ENCODE measurements around the gene DCAF10. TPM values are rescaled to one million over a fixed set of nuclear protein-coding genes. Genes with fewer than 3 reads are reported as not detected.
A peak's percentile ranks its signal among the peaks of the same experiment; 100 is the strongest.

Gene DCAF10
- total and polyA plus RNA-seq, 2 of the 13 experiments (the other 11 are each of a cell fraction or from before 2014, with no cell fraction given) = 9.2 to 20.3 TPM

DNA sequence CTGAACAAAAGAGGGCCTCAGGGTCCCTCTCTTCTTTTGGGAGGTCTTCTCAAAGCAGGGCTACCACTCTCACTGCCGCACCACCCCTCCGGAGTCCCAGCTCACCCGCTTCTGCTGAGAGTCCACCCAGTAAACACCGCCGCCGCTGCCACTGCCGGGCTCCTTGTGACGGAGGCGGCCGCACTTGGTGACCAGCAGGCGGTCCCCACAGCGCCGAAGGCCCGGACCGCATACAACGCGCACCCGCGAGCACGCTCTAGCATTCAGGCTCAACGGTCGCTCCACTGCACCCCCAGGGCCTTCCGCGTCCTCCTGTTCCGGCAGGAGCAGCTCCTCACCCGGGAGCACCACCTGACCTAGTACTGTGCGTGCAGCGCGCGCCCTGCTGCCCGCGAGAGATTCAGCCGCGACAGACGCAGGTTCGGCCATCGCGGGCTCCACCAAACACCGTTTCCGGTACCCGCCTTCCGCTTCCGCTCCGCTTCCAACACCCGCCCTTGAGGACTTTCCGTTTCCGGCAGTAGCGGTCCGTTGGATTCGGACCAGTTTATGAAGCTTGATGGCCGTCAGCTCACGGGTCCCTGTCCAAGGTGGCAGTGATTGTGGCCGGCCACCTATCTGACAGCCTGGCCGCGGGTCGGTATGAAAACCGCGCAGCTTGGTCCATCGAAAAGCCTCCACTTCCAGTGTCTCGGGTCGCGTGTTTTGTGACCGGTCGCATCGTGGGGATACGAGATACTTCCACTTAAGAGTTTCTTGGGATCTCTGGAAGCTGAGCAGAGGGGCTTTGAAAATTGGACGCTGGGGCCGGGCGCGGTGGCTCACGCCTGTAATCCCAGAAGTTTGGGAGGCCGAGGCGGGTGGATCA, 15.7 kb upstream of the DCAF10 start, which contains the start of gene EXOSC3 (continued):
- TF ChIP-seq ATRX (CRISPR knock-in tag; IDR thresholded peaks at IDR 0.05; ENCODE audit: borderline replicate concordance) (no peak), MXD4 (CRISPR knock-in tag; IDR thresholded peaks at IDR 0.05) (peak; percentile 56; the same call in 1 of the 2 replicates), POGZ (CRISPR knock-in tag; IDR thresholded peaks at IDR 0.05) (peak; percentile 76), ZNF547 (CRISPR knock-in tag; IDR thresholded peaks at IDR 0.05) (peak; percentile 96), ZNF138 (CRISPR knock-in tag; IDR thresholded peaks at IDR 0.05; ENCODE audit: low read depth) (peak; percentile 96), NAIF1 (CRISPR knock-in tag; IDR thresholded peaks at IDR 0.05; ENCODE audit: borderline replicate concordance) (peak; percentile 48; the same call in 1 of the 2 replicates), RFXAP (CRISPR knock-in tag; IDR thresholded peaks at IDR 0.05; ENCODE audit: borderline replicate concordance) (no peak; the same call in 1 of the 2 replicates), NCOA1 (CRISPR knock-in tag; IDR thresholded peaks at IDR 0.05) (peak; percentile 84; the same call in 1 of the 2 replicates), ARHGAP35 (CRISPR knock-in tag; IDR thresholded peaks at IDR 0.05; ENCODE audit: borderline replicate concordance) (peak; percentile 26; the same call in 1 of the 2 replicates), HOXD1 (CRISPR knock-in tag; IDR thresholded peaks at IDR 0.05) (no peak), ZZZ3 (CRISPR knock-in tag; IDR thresholded peaks at IDR 0.05; ENCODE audit: borderline replicate concordance) (peak; percentile 78; the same call in 1 of the 2 replicates), ZBTB38 (CRISPR knock-in tag; IDR thresholded peaks at IDR 0.05) (no peak; the same call in 1 of the 2 replicates), ZSCAN25 (CRISPR knock-in tag; IDR thresholded peaks at IDR 0.05) (peak; percentile 67), KLF13 (CRISPR knock-in tag; IDR thresholded peaks at IDR 0.05) (no peak), MED13 (CRISPR knock-in tag; IDR thresholded peaks at IDR 0.05) (no peak)
- TF ChIP-seq, protein P1, sequence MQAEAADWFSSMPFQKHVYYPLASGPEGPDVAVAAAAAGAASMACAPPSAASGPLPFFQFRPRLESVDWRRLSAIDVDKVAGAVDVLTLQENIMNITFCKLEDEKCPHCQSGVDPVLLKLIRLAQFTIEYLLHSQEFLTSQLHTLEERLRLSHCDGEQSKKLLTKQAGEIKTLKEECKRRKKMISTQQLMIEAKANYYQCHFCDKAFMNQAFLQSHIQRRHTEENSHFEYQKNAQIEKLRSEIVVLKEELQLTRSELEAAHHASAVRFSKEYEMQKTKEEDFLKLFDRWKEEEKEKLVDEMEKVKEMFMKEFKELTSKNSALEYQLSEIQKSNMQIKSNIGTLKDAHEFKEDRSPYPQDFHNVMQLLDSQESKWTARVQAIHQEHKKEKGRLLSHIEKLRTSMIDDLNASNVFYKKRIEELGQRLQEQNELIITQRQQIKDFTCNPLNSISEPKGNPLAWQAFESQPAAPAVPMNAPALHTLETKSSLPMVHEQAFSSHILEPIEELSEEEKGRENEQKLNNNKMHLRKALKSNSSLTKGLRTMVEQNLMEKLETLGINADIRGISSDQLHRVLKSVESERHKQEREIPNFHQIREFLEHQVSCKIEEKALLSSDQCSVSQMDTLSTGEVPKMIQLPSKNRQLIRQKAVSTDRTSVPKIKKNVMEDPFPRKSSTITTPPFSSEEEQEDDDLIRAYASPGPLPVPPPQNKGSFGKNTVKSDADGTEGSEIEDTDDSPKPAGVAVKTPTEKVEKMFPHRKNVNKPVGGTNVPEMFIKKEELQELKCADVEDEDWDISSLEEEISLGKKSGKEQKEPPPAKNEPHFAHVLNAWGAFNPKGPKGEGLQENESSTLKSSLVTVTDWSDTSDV (CRISPR knock-in tag; IDR thresholded peaks at IDR 0.05) = no peak
- TF ChIP-seq, protein P2, sequence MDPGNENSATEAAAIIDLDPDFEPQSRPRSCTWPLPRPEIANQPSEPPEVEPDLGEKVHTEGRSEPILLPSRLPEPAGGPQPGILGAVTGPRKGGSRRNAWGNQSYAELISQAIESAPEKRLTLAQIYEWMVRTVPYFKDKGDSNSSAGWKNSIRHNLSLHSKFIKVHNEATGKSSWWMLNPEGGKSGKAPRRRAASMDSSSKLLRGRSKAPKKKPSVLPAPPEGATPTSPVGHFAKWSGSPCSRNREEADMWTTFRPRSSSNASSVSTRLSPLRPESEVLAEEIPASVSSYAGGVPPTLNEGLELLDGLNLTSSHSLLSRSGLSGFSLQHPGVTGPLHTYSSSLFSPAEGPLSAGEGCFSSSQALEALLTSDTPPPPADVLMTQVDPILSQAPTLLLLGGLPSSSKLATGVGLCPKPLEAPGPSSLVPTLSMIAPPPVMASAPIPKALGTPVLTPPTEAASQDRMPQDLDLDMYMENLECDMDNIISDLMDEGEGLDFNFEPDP (CRISPR knock-in tag; conservative IDR thresholded peaks at IDR 0.05) = 0 out of 2 replicates have a peak, but pooled peaks have one; percentile 60
- TF ChIP-seq, protein P3, sequence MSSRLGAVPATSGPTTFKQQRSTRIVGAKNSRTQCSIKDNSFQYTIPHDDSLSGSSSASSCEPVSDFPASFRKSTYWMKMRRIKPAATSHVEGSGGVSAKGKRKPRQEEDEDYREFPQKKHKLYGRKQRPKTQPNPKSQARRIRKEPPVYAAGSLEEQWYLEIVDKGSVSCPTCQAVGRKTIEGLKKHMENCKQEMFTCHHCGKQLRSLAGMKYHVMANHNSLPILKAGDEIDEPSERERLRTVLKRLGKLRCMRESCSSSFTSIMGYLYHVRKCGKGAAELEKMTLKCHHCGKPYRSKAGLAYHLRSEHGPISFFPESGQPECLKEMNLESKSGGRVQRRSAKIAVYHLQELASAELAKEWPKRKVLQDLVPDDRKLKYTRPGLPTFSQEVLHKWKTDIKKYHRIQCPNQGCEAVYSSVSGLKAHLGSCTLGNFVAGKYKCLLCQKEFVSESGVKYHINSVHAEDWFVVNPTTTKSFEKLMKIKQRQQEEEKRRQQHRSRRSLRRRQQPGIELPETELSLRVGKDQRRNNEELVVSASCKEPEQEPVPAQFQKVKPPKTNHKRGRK (CRISPR knock-in tag; IDR thresholded peaks at IDR 0.05) = no peak
- TF ChIP-seq, protein P4, sequence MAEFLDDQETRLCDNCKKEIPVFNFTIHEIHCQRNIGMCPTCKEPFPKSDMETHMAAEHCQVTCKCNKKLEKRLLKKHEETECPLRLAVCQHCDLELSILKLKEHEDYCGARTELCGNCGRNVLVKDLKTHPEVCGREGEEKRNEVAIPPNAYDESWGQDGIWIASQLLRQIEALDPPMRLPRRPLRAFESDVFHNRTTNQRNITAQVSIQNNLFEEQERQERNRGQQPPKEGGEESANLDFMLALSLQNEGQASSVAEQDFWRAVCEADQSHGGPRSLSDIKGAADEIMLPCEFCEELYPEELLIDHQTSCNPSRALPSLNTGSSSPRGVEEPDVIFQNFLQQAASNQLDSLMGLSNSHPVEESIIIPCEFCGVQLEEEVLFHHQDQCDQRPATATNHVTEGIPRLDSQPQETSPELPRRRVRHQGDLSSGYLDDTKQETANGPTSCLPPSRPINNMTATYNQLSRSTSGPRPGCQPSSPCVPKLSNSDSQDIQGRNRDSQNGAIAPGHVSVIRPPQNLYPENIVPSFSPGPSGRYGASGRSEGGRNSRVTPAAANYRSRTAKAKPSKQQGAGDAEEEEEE (CRISPR knock-in tag; IDR thresholded peaks at IDR 0.05; ENCODE audit: borderline replicate concordance) = no peak
- TF ChIP-seq, protein P5, sequence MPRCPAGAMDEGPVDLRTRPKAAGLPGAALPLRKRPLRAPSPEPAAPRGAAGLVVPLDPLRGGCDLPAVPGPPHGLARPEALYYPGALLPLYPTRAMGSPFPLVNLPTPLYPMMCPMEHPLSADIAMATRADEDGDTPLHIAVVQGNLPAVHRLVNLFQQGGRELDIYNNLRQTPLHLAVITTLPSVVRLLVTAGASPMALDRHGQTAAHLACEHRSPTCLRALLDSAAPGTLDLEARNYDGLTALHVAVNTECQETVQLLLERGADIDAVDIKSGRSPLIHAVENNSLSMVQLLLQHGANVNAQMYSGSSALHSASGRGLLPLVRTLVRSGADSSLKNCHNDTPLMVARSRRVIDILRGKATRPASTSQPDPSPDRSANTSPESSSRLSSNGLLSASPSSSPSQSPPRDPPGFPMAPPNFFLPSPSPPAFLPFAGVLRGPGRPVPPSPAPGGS (CRISPR knock-in tag; IDR thresholded peaks at IDR 0.05) = peak; percentile 96

Data from HepG2 (cell line).